HG02642 (cell line): ENCODE results near the gene ERICH6.

ENCODE experiments used
- ATAC-seq: cut with Tn5 transposase; IDR thresholded peaks from one replicate; pipeline ENCODE4 v1.9.1; 2021; ENCODE audit warnings: mild to moderate bottlenecking; ENCODE audit not compliant: unreplicated experiment, poor library complexity

The ERICH6 gene

DNA sequence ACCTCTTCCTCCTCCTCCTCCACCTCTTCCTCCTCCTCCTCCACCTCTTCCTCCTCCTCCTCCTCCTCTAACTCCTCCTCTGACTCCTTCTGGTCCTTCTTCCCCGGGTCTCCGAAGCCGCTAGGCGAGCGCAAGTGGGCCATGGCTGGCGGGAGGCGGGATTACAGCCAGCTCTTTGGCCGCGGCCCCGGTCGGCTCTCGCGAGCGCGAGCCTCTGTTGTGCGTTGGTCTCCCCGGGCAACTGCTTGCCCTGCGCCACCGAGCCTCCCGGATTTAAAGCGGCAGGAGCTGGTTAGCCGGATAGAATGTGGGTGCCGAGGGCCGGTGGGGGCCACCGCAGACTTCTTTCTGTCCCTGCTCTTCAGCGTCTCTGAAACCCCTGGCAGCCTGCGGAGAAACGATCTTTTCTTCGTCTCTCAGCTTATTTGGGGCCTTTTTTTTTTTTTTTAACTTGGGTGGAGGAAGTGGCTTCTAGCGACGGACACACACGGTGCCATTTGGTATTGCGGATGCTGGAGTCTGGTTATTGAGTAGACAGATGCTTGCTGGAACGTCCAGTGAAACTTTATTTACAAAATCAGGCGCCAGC lies at the start of gene ERICH6:
ERICH6 (minus strand) TSS at position 165 of the 589 bp plus-strand sequence; CDS start at position 143, 22 bp downstream.
- peak; percentile 100 for ATAC-seq

DNA sequence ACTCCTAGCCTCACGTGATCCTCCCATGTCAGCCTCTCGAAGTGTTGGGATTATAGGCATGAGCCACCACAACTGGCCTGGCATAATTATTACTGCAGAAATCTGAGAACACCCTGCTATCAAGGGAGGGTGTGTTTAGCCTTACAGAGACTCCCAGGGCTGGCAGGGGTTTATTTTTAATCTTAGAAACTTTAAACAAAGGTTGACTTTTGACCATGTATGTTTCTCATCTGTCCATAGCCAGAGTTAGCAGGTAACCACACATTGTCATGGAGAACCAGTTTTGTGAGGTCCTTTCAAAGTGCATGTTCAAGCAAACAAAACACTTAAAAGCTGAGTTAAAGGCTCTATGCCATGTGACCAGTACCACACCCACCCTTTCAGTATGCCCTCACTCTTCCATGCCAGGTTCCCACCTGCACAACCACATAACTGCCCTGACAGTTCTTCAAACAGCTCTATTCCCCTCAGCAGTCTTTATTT lies 48.1 kb upstream of the ERICH6 start:
- ATAC-seq, result no peak

DNA sequence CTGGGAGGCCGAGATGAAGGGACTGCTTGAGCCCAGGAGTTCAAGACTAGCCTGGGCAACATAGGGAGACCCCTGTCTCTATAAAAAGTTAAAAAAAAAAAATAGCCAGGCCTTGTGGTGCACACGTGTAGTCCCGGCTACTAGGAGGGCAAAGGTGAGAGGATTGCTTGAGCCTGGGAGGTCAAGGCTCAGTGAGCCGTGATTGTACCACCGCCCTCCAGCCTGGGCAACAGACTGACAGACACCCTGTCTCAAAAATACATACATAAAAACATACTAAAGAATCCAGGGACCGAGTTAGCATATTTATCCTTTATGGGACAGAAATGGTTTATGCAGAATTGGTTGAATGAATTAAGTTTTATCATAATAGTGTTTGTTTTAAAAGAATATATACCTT lies 45.5 kb upstream of the ERICH6 start:
- no peak for ATAC-seq

DNA sequence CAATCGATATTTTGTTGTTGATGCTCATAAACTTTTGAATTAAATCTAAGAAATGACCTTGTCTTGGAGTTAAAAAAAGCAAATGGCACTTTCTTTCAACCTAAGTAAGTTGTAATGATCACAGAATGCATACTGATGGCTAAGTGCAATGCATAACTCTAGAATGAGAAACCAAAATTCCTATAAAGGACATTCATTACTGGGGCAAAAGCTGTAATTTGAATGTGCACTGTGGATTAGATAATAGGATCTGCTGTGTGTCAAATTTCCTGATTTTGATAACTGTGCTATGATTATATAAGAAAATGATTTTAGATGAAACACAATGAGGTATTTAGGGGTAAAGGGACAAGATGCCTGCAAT lies 44.9 kb upstream of the ERICH6 start:
- no peak for ATAC-seq

DNA sequence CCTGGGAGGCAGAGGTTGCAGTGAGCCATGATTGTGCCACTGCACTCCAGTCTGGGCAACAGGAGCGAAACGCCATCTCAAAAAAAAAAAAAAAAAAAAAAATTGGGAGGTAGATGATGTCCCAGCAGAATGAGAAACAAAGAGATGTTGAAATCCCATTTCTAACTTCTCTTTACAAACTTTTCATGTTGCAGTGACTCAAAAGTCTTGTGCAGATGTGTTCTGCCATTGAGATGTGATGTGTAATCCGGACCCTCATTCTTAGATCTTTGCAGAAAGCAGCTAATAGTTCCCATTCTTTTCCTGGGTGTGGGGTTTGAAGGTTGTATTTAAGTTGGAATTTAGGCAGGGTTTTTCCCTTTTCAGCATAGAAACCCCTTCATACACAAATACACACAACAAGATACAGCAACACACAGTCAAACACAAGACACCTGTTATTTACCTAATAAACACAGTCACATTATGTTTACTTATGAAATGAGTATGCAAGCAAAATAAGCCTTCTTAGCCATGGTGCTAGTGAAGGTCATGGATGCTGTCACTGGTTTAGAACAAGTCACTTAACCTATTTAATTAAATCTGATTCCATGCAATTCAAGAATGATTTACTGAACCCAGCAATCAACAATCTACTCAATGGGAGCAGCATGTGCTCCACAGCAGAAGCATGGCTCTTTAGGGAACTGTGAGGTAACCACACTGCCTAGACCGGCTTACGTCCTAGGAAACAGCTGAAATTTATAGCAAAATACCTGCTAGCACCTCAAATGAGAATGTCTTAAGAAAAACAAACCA lies 44.4 kb upstream of the ERICH6 start:
- ATAC-seq, result no peak

DNA sequence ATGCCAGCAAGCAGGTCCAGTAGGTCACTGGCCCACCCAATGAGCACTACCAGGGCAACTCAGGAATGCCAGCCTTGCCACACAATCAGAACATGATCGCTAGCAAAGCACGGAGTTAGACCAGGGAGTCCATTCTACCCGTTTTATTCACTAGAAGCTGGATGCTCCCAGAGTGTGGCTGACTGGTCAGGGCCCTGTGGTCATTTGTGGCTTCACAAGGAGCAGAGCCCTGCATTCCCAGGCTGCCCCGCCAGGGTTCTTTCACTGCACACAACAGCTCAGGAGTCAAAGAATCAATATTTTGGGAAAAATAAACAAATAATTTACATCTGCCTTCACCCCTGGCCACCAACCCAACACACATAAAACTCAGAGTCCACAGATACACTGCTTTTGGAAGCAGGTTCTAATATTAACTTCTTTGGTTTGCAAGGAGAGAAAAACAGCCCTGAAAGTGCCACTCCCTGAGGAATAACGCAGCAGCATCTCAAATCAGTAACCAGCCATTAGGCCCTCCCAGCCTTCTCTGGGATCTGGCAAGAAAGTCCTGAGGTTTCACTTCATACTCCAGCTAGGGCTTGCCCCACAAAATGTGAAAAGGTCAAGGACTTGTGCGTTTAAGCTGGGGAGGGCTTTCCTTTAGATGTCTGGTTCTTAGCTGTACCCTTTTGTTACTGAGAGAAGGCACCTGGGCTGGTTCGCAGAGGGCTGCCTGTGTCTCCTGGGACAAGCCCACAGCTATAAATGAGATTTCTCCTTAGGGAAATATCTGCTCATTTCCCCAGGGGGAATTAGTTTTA lies 43.3 kb upstream of the ERICH6 start:
- ATAC-seq, result no peak

DNA sequence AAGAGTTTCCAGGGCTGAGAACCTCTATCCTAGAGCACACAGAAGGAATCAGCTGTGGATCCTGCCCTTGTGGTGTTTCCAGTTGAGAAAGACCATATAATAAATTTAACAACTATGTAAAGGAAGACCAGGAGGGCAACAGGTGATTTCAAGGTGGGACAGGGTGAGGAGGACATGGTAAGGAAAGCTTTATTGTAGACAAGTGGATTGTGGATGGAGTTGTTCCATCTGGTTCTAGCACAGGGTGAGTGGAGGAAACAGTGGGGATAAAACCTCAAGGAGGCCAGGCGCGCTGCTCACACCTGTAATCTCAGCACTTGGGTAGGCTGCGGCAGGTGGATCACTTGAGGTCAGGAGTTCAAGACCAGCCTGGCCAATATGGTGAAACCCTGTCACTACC lies 42.1 kb upstream of the ERICH6 start:
- ATAC-seq, result no peak

DNA sequence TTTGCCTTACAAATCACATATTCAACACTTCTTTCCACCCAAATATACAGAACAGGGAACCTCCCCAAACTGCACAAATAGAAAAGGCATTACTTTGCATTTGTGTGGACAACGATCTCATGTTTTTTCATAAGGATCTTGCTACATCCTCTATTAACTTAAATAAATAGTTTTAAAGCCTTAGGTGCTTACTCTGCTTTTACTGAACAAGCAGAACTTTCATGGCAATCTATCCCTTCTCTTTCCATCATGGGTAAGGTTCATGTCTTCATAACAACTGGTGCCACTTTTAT lies 41.1 kb upstream of the ERICH6 start:
- ATAC-seq, result no peak

DNA sequence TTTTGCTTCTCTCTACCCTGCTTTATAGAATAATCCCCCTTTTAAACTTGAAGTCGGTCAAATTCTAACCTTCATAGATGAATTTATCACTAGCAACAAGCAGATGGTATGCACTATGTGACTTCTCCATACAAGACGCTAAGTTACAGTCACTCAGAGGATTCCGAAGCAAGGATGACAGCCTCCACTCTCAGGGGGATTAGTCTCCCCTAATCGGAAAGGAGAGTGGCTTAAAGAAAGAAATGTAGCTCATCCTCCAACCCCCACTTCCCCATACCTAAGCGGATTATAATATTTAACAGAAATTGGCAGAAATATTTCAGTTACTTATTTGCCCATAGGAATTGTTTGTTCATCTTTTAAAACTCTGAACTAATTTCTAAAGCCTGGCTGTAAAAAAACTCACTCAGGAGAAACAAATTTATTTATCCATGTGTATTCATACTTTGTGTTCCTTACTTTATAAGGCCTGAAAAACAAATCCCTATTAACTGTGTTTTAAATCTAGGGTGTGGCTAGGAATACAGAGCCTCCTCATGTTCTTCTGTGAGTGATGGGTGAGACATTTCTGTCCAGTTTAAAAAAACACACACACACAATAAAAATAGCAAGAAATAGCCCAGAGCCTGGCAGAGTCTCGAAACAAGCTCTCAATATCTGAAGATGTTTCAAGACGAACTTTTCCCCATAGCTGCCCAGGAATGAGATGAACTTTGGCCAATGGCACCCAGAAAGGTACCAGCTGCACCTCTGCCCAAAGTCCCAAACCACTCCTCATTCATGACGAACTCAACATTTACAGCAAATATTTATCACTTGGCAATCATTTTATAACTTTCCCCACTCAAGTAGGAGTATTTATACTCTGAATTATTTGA lies 40.6 kb upstream of the ERICH6 start:
- no peak for ATAC-seq

DNA sequence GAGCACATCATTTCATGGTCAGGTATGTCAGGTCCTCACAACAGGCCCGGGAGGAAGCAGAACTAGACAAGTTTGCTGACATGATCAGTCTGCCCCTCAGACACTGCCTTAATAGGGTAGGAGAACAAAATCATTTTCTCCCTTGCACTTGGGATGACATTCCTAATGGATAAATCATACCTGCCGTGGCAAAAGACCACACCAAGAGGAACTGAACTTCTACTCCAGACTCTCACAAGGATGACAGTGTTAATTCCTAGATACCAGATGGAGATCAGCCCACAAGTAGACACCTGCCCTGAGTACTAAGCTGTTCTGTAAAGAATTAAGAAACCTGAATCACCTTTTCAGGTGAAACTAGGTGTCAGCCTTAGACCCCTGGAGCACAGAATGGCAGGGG lies 39.8 kb upstream of the ERICH6 start:
- no peak for ATAC-seq

DNA sequence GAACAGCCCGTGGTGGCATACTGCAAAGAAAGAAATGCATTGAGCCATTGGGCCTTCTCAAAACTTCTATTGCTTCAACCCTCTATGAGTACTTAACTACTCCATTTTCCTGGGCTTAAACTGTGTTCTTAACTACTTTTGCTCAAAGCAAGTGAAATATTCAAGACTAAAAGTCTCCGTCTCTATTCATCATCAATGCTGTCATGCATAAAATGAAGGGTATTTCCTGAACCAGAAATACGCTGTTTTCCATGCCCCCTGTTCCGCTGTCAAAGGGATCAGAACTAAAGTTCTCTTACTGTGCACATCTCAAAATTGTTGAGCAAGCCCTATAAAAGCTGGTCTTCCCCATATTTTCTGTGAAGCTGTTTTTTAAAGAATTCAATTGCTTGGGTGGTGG lies 39.0 kb upstream of the ERICH6 start:
- ATAC-seq, result no peak

DNA sequence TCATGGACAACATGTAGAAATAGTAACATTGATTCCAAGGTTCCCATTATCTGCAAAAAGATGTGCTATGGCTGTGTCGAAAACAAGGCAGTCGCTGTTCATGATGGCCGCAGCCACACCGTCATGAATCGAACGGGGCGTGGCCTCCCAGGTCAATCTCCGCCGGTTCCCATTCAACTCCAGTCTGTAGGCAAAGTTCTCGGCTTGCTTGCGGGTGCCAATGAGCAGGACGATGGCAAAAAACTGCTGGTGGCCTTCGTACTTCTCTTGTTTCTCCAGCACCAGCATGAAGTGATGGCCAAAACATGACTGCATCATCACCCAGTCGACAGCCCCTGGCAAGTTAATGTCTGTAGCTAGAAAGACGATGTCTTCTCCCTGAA lies 38.4 kb upstream of the ERICH6 start:
- no peak for ATAC-seq

DNA sequence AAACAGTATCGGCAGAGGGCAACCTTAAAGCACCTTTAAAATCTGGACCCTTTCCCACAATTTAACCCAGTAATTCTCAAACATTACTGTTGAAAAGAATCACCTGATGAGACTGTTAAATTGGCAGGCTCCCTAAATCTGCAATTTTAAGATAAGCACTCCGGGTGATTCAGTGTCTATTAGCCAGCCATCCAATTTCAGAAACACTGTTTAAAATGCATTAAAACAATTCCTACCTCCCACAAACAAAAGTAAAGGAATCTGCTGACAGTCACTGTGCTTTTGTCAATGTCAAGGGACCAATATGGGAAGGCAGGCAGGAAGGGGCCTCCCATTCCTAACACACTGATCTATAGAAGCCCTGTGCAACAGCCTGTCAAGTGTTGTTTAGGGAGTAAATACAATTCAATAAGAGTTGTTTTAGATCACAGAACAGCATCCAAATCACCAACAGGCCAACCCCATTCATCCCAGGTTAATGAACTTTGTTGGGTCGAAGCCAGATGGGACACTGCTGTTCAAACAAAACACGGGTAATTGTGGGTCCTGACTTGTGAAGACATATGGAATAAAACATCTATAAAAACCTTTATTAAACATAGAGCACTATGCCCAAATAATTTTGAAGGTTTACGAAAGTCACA lies 37.9 kb upstream of the ERICH6 start:
- no peak for ATAC-seq

DNA sequence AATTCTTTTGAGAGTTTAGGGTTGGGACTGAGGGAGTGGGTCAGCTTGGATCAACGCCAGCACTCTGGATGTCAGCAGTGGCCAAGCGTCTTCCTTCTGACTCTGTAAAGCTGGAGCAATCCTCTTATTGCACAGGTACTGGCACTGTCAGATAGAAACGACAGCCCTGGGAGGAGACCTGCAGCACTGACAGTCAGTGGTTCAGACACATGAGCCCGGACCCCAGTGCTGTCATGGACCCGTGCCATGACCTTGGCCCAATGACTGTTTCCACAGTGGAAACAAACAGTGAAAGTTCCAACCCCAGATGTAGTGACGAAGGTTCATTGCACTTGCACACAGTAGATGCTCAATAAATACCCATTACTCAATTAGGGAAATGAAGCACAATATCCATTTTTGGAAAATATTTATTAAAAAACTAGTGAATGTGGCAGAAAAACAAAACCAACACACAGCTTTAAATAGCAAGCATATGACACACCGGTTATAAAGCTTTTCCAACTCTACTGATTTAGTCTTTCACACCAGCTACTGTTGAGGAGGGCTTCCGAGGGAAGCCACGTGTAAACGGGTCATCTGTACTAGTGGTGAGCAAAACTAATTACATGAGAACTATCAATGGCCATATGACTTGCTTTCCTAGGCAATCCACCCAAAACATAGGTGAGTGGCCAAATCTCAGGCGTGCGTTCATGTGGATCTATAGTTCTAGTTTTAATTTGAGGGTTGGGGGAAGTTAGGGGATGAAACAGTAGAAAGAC lies 37.2 kb upstream of the ERICH6 start:
- no peak for ATAC-seq

DNA sequence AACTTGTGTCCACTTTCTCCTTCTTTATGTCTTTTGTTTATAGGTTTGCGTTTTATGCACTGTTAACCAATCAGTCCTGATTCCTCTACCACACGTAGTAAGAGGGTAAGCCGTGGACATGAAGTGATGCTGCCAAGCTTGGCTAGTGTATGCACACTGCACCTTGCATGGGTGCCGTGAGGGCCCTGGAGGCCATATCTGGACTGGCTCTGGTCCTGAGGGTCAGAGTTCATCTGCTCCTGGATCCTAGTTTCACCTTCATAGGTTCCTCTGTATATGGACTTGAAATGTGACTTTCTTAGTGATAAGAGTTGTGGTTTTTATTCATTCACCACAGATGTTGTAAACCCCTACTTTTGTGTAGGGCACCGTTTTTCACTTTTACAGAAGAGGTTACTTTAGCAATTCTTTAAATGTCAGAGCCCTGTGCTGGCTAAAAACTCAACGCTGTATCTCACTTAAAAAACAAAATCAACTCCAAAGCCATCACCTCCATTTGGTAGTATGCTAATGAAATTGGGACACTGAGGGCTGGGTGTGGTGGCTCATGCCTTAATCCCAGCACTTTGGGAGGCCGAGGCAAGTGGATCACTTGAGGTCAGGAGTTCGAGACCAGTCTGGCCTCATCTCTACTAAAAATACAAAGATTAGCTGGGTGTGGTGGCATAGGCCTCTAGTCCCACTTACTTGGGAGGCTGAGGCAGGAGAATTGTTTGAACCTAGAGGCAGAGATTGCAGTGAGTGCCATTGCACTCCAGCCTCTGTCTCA lies 36.3 kb upstream of the ERICH6 start:
- no peak for ATAC-seq

DNA sequence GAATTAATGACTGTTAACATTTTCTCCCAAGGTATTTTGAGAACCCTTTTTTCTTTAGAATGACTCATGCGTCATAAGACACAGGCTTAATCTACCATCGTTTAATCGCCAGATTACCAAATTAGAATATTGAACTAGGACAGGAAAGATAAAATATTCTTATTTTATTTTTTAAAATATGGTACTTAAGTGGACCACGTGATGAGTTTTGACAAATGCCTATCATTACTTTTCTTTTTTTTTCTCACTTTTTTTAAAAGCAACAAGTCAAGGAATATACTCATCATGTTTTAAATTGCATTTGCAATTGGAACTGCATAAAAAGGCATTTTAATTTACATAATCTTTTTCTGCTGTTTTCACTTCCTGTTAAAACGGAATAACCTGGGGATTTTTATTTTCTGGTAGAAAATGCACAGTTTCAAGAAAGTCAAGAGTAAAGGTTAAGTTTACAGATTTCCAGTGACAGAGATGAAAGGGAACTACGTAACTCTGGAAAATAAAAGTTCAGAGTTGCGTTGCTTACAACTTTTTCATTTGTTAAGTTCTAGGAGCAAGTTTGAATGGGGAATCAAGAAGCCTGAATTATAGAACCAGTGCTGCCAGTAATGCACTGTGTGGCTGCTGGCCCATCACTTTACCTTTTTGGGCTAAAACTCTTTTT lies 35.6 kb upstream of the ERICH6 start:
- no peak for ATAC-seq

DNA sequence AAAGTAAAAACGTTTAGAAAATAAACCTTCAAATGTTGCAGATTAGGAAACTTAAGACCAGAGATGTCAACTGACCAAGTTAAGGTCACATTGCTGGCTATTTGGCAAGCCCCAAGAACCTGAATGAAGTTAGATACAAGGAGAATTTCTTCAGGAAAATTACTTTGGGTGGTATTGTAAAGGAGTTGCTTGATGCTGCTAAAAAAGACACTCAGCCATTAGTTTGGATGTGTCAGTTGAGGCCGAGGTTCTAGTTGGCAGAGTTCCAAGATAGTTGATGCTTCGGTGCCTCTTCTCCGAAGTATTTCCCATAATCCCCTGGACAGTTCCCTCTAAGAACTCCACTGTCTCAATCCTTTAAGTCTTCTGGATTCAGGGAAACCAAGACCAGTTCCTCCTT lies 35.0 kb upstream of the ERICH6 start:
- ATAC-seq, result no peak
